HG03571 (cell line): ENCODE measurements around the gene JMJD1C.

Experiments
- ATAC-seq: cut with Tn5 transposase; IDR thresholded peaks from one replicate; pipeline ENCODE4 v1.9.1; 2021; ENCODE audit not compliant: unreplicated experiment

JMJD1C gene

GRCh38 chr10:63146503-63146902, 319.3 kb downstream of the JMJD1C start:
- ATAC-seq, result no peak

- ATAC-seq, result no peak
Observed at GRCh38 chr10:63145782-63146181, 320.0 kb downstream of the JMJD1C start.

- ATAC-seq, result no peak
Observed at GRCh38 chr10:63143987-63144386, 321.8 kb downstream of the JMJD1C start.

GRCh38 chr10:63142136-63142535, 323.6 kb downstream of the JMJD1C start:
- no peak for ATAC-seq

GRCh38 chr10:63140077-63140476, 325.7 kb downstream of the JMJD1C start:
- no peak for ATAC-seq

GRCh38 chr10:63137306-63137705, 328.5 kb downstream of the JMJD1C start:
- ATAC-seq, result no peak

GRCh38 chr10:63133821-63134557, 331.8 kb downstream of the JMJD1C start:
- no peak for ATAC-seq

GRCh38 chr10:63133056-63133820, 332.5 kb downstream of the JMJD1C start, which contains the start of gene NRBF2:
NRBF2 (plus strand) TSS chr10:63133328; CDS start chr10:63133471, 143 bp downstream.
- ATAC-seq, result peak; percentile 97

GRCh38 chr10:63132651-63133055, 333.1 kb downstream of the JMJD1C start:
- ATAC-seq, result no peak

GRCh38 chr10:63129888-63130287, 335.9 kb downstream of the JMJD1C start:
- ATAC-seq, result no peak

GRCh38 chr10:63128443-63128842, 337.3 kb downstream of the JMJD1C start:
- ATAC-seq, result no peak

GRCh38 chr10:63125459-63125858, 340.3 kb downstream of the JMJD1C start:
- ATAC-seq, result no peak

- ATAC-seq, result no peak
Observed at GRCh38 chr10:63123727-63124362, 341.9 kb downstream of the JMJD1C start.

GRCh38 chr10:63120554-63120953, 345.2 kb downstream of the JMJD1C start:
- no peak for ATAC-seq

GRCh38 chr10:63119041-63119440, 346.7 kb downstream of the JMJD1C start:
- ATAC-seq, result no peak
